PC-3 (cell line): ENCODE measurements around the gene MOB2.

Source experiments
- CTCF ChIP-seq: fragments of 300-600 bp; sonication (generic); conservative IDR thresholded peaks from 2 replicates; pipeline ENCODE4 v1.5.1; 2017; ENCODE audit warnings: antibody characterized with exemption, low read depth, mild to moderate bottlenecking, low read length
- EZH2 ChIP-seq: fragments of 300-600 bp; sonication (generic); IDR thresholded peaks from one replicate; pipeline ENCODE4 v1.6.1; 2017; ENCODE audit warnings: antibody characterized with exemption, mild to moderate bottlenecking, low read length; ENCODE audit not compliant: unreplicated experiment
- EZH2phosphoT487 ChIP-seq: fragments of 300-600 bp; sonication (generic); IDR thresholded peaks from 2 replicates; pipeline ENCODE4 v1.6.1; 2018; ENCODE audit warnings: mild to moderate bottlenecking, antibody characterized with exemption, low read length, borderline replicate concordance

GRCh38 chr11:1481861-1482441, 4.6 kb downstream of the MOB2 start:
- TF ChIP-seq CTCF (no peak), EZH2 (no peak), EZH2phosphoT487 (no peak)
